ENCODE results near the gene OSM. TPM values are rescaled to one million over a fixed set of nuclear protein-coding genes. Genes with fewer than 3 reads are reported as not detected.

OSM gene
- total RNA-seq, 4 donors from 2014 or later, result not detected

GRCh38 chr22:30289141-30289979 lies 22.7 kb upstream of the OSM start, which contains the start of gene CASTOR1:
CASTOR1 (minus strand) TSS chr22:30289505; CDS start chr22:30289497, 8 bp downstream.
- Histone ChIP-seq H3K27ac (peak within 1 kb of the TSS; percentile 78 to 92 (median 85)), H3K4me1 (peaks cover 0 to 37% (median 17%) of the 10 kb centered on the region in 4 donors), H3K36me3 (peaks cover 0 to 28% (median 0%) of the 10 kb centered on the region in 3 donors), H3K27me3 (no peaks in the 10 kb centered on the region), H3K9me3 (no peaks in the 10 kb centered on the region), H3K4me3 (peak within 1 kb of the TSS; percentile 60 to 85 (median 71))
- DNase-seq, result peak; percentile 94 to 98 (median 98)
- no peak for TF ChIP-seq CTCF (IDR thresholded peaks at IDR 0.05)
- peak; percentile 27 to 33 for TF ChIP-seq POLR2A (IDR thresholded peaks at IDR 0.05)

GRCh38 chr22:30288419-30289140 lies 21.9 kb upstream of the OSM start:
- Histone ChIP-seq H3K9me3 (no peaks in the 10 kb centered on the region), H3K27me3 (no peaks in the 10 kb centered on the region), H3K36me3 (peaks cover 0 to 21% (median 0%) of the 10 kb centered on the region in 3 donors), H3K4me3 (peak overlapping the region; percentile 60 to 85 (median 71)), H3K27ac (peak overlapping the region; percentile 78 to 92 (median 85)), H3K4me1 (peaks cover 0 to 37% (median 17%) of the 10 kb centered on the region in 4 donors)
- TF ChIP-seq CTCF (IDR thresholded peaks at IDR 0.05) (no peak), POLR2A (IDR thresholded peaks at IDR 0.05) (no peak)
- no peak for DNase-seq

- Histone ChIP-seq H3K9me3 (no peaks in the 10 kb centered on the region), H3K27me3 (no peaks in the 10 kb centered on the region), H3K27ac (peak overlapping the region; percentile 78 to 92 (median 85)), H3K4me1 (peaks cover 0 to 37% (median 17%) of the 10 kb centered on the region in 4 donors), H3K36me3 (peaks cover 0 to 13% (median 0%) of the 10 kb centered on the region in 3 donors), H3K4me3 (peak overlapping the region; percentile 60 to 85 (median 71))
- peak; percentile 85 to 95 (median 92) for DNase-seq
- TF ChIP-seq POLR2A (IDR thresholded peaks at IDR 0.05) (no peak), CTCF (IDR thresholded peaks at IDR 0.05) (peak; percentile 77 to 89 (median 84))
These were observed 21.2 kb upstream of the OSM start for GRCh38 chr22:30287648-30288418.

- Histone ChIP-seq H3K27me3 (no peaks in the 10 kb centered on the region), H3K4me1 (peaks cover 0 to 37% (median 17%) of the 10 kb centered on the region in 4 donors), H3K9me3 (no peaks in the 10 kb centered on the region), H3K36me3 (peaks cover 0 to 5% (median 0%) of the 10 kb centered on the region in 3 donors), H3K4me3 (no peak overlapping the region), H3K27ac (no peak overlapping the region)
- DNase-seq, result peak; percentile 82 to 92 (median 89)
- TF ChIP-seq CTCF (IDR thresholded peaks at IDR 0.05), result peak; percentile 89 to 98 (median 93)
- TF ChIP-seq POLR2A (IDR thresholded peaks at IDR 0.05), result no peak
These were observed 20.4 kb upstream of the OSM start for GRCh38 chr22:30286813-30287647.
